Measurements from ENCODE around the gene NECTIN1.

GRCh38 chr11:119673052-119673758 is 55.8 kb downstream of the NECTIN1 start:
- TF ChIP-seq, protein P1, sequence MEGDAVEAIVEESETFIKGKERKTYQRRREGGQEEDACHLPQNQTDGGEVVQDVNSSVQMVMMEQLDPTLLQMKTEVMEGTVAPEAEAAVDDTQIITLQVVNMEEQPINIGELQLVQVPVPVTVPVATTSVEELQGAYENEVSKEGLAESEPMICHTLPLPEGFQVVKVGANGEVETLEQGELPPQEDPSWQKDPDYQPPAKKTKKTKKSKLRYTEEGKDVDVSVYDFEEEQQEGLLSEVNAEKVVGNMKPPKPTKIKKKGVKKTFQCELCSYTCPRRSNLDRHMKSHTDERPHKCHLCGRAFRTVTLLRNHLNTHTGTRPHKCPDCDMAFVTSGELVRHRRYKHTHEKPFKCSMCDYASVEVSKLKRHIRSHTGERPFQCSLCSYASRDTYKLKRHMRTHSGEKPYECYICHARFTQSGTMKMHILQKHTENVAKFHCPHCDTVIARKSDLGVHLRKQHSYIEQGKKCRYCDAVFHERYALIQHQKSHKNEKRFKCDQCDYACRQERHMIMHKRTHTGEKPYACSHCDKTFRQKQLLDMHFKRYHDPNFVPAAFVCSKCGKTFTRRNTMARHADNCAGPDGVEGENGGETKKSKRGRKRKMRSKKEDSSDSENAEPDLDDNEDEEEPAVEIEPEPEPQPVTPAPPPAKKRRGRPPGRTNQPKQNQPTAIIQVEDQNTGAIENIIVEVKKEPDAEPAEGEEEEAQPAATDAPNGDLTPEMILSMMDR (IDR thresholded peaks at IDR 0.05; ENCODE audit: low read depth, low read length), result no peak
- TF ChIP-seq POLR2A (IDR thresholded peaks at IDR 0.05; ENCODE audit: extremely low read depth, insufficient read length), result no peak
- TF ChIP-seq, protein P2, sequence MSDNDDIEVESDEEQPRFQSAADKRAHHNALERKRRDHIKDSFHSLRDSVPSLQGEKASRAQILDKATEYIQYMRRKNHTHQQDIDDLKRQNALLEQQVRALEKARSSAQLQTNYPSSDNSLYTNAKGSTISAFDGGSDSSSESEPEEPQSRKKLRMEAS (IDR thresholded peaks at IDR 0.05; ENCODE audit: low read depth, low read length), result no peak
- no peak for TF ChIP-seq MYC (IDR thresholded peaks at IDR 0.05; ENCODE audit: low read depth, low read length)
